ENCODE results near the gene CBLL1. TPM values are rescaled to one million over a fixed set of nuclear protein-coding genes. Genes with fewer than 3 reads are reported as not detected.

CBLL1 gene
- total RNA-seq, 1 experiment from 2014 or later, result 35.0 TPM

GRCh38 chr7:107703219-107703618 lies 40.7 kb upstream of the CBLL1 start:
- ATAC-seq (no peak), DNase-seq (ENCODE audit: low read depth, low spot score) (no peak)
- BruUV-seq (replicated peaks), result no TSS peak
- RAD21 ChIA-PET (ENCODE audit: low non-redundant PET in 1 of 2, low total read pairs in 2 of 2, uncharacterized antibody in 2 of 2, unreplicated experiment in 2 of 2), result no interaction called here
- no peak overlapping the region for H3K9ac ChIP-seq (ENCODE audit: low read length)
- no peaks in the 10 kb centered on the region for H4K20me1 ChIP-seq (ENCODE audit: insufficient read depth)
- H3K4me2 ChIP-seq (ENCODE audit: low read length), result no peak overlapping the region
- H3K4me3 ChIP-seq (replicated peaks in 1 of 2; ENCODE audit: low read depth in 1 of 2, low read length in 2 of 2), result no peak overlapping the region
- H3K9me2 ChIP-seq (ENCODE audit: insufficient read depth), result no peaks in the 10 kb centered on the region
- intact Hi-C loops (cut with micrococcal nuclease), result no loop called here
- no peaks in the 10 kb centered on the region for H3K27me3 ChIP-seq (ENCODE audit: insufficient read depth, low read length)
- no peak overlapping the region for H2AFZ ChIP-seq (ENCODE audit: low read depth, low read length, poor library complexity, severe bottlenecking)
- CTCF ChIA-PET, result no interaction called here
- H3K9me3 ChIP-seq (ENCODE audit: control insufficient read depth in 1 of 2, insufficient read depth in 1 of 2, low read depth in 1 of 2, low read length in 2 of 2), result no peaks in the 10 kb centered on the region
- POLR2A ChIA-PET, result no interaction called here
- H3K27ac ChIP-seq (ENCODE audit: low read depth, low read length), result no peak overlapping the region
- no peaks in the 10 kb centered on the region for H3K79me2 ChIP-seq (ENCODE audit: insufficient read depth, low read length)
- TF ChIP-seq ZBTB33 (IDR thresholded peaks at IDR 0.05; ENCODE audit: extremely low read depth, insufficient replicate concordance, low read length), result no peak
- TF ChIP-seq ATF3 (IDR thresholded peaks at IDR 0.05), result no peak
- H3K36me3 ChIP-seq (ENCODE audit: control insufficient read depth in 1 of 2, insufficient read depth in 2 of 2, low read length in 2 of 2), result no peaks in the 10 kb centered on the region
- no peaks in the 10 kb centered on the region for H3K4me1 ChIP-seq (ENCODE audit: control insufficient read depth in 1 of 2, insufficient read depth in 2 of 2, low read length in 2 of 2)

- ChIA-PET CTCF (no interaction called here), POLR2A (no interaction called here), RAD21 (ENCODE audit: low non-redundant PET in 1 of 2, low total read pairs in 2 of 2, uncharacterized antibody in 2 of 2, unreplicated experiment in 2 of 2) (no interaction called here)
- ATAC-seq (no peak), DNase-seq (ENCODE audit: low read depth, low spot score) (no peak)
- no peak overlapping the region for H3K4me2 ChIP-seq (ENCODE audit: low read length)
- H3K9me3 ChIP-seq (ENCODE audit: control insufficient read depth in 1 of 2, insufficient read depth in 1 of 2, low read depth in 1 of 2, low read length in 2 of 2), result no peaks in the 10 kb centered on the region
- no peak overlapping the region for H3K4me3 ChIP-seq (replicated peaks in 1 of 2; ENCODE audit: low read depth in 1 of 2, low read length in 2 of 2)
- no peak overlapping the region for H3K27ac ChIP-seq (ENCODE audit: low read depth, low read length)
- no peaks in the 10 kb centered on the region for H3K79me2 ChIP-seq (ENCODE audit: insufficient read depth, low read length)
- no peaks in the 10 kb centered on the region for H3K9me2 ChIP-seq (ENCODE audit: insufficient read depth)
- intact Hi-C loops (cut with micrococcal nuclease), result no loop called here
- TF ChIP-seq ZFX (IDR thresholded peaks at IDR 0.05) (no peak), RAD21 (IDR thresholded peaks at IDR 0.05; ENCODE audit: low read depth) (no peak), ZNF274 (IDR thresholded peaks at IDR 0.05; ENCODE audit: low read depth, low read length) (no peak), YY1 (IDR thresholded peaks at IDR 0.05; ENCODE audit: extremely low read depth, insufficient replicate concordance, low read depth, low read length) (no peak), EZH2phosphoT487 (IDR thresholded peaks at IDR 0.05; ENCODE audit: borderline replicate concordance) (no peak), TCF7L2 (IDR thresholded peaks at IDR 0.05; ENCODE audit: borderline replicate concordance, extremely low read depth, insufficient read depth, insufficient read length) (no peak), SRF (IDR thresholded peaks at IDR 0.05; ENCODE audit: low read depth) (no peak), SIN3A (IDR thresholded peaks at IDR 0.05; ENCODE audit: low read depth) (no peak), POLR2AphosphoS5 (IDR thresholded peaks at IDR 0.05; ENCODE audit: low read depth, low read length) (no peak), FOSL1 (IDR thresholded peaks at IDR 0.05; ENCODE audit: low read depth) (no peak), EZH2 (IDR thresholded peaks at IDR 0.05) (no peak)
- TF ChIP-seq, protein P1, sequence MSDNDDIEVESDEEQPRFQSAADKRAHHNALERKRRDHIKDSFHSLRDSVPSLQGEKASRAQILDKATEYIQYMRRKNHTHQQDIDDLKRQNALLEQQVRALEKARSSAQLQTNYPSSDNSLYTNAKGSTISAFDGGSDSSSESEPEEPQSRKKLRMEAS (IDR thresholded peaks at IDR 0.05), result no peak
- BruUV-seq (replicated peaks), result no TSS peak
- no peak overlapping the region for H2AFZ ChIP-seq (ENCODE audit: low read depth, low read length, poor library complexity, severe bottlenecking)
- H3K27me3 ChIP-seq (ENCODE audit: insufficient read depth, low read length), result no peaks in the 10 kb centered on the region
- H4K20me1 ChIP-seq (ENCODE audit: insufficient read depth), result no peaks in the 10 kb centered on the region
- no peaks in the 10 kb centered on the region for H3K36me3 ChIP-seq (ENCODE audit: control insufficient read depth in 1 of 2, insufficient read depth in 2 of 2, low read length in 2 of 2)
- H3K9ac ChIP-seq (ENCODE audit: low read length), result no peak overlapping the region
- H3K4me1 ChIP-seq (ENCODE audit: control insufficient read depth in 1 of 2, insufficient read depth in 2 of 2, low read length in 2 of 2), result no peaks in the 10 kb centered on the region
Measured at GRCh38 chr7:107703872-107704271, 40.1 kb upstream of the CBLL1 start.
